ENCODE data around the gene PRKCH. TPM values are rescaled to one million over a fixed set of nuclear protein-coding genes. Genes with fewer than 3 reads are reported as not detected.

Gene PRKCH
- total and polyA plus RNA-seq, 2 experiments from 2014 or later = 2.4 to 3.5 TPM

DNA sequence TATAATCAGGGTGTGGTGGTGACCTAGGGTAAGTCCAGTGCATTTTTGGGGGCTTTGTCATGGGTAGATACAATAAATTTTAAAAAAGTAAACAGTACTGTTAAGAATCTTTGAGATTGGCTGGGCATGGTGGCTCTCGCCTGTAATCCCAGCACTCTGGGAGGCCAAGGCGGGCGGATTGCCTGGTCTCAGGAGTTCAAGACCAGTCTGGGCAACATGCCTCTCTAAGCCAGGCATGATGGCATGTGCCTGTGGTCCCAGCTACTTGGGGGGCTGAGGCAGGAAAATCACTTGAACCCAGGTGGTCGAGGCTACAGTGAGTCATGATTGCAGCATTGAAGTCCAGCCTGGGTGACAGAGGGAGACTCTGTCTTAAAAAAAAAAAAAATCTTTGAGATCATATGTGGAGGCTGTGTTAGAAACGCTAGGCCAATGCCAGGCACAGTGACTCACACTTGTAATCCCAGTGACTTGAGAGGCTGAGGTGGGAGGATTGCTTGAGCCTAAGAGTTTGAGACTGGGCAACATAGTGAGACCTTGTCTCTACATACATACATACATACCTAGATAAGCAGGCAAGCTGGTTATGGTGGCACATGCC is 67.7 kb downstream of the PRKCH start:
- DNase-seq = peak; percentile 25
- Histone ChIP-seq H3K4me1 (ENCODE audit: insufficient read depth) (peaks cover 7% of the 10 kb centered on the region), H2AFZ (no peak overlapping the region), H3K27ac (no peak overlapping the region), H3K9ac (no peak overlapping the region), H3F3A (ENCODE audit: insufficient read depth) (no peaks in the 10 kb centered on the region), H3K36me3 (ENCODE audit: low read depth) (no peaks in the 10 kb centered on the region), H3K4me3 (no peak overlapping the region), H3K9me2 (ENCODE audit: insufficient read depth) (no peaks in the 10 kb centered on the region), H3K79me2 (ENCODE audit: insufficient read depth) (no peaks in the 10 kb centered on the region), H3K4me2 (ENCODE audit: unreplicated experiment) (no peak overlapping the region), H3K27me3 (replicated peaks; ENCODE audit: insufficient read depth) (peaks cover 5% of the 10 kb centered on the region; the same call in 1 of the 2 replicates), H3K9me3 (ENCODE audit: low read depth) (no peaks in the 10 kb centered on the region), H4K20me1 (ENCODE audit: insufficient read depth) (no peaks in the 10 kb centered on the region)
- in situ Hi-C loops (cut with MboI) = no loop called here
- TF ChIP-seq EZH2phosphoT487 (IDR thresholded peaks at IDR 0.05; ENCODE audit: insufficient read depth, low read depth) (no peak), EZH2 (IDR thresholded peaks at IDR 0.05; ENCODE audit: insufficient read depth, poor library complexity, severe bottlenecking) (no peak)
- 70 to 74% methylated on average over 5 of the region's 5 CpGs for WGBS, 2 experiments (ENCODE audit: low coverage in 1 of 2, low lambda C conversion rate in 2 of 2, missing lambda C conversion rate in 2 of 2)

DNA sequence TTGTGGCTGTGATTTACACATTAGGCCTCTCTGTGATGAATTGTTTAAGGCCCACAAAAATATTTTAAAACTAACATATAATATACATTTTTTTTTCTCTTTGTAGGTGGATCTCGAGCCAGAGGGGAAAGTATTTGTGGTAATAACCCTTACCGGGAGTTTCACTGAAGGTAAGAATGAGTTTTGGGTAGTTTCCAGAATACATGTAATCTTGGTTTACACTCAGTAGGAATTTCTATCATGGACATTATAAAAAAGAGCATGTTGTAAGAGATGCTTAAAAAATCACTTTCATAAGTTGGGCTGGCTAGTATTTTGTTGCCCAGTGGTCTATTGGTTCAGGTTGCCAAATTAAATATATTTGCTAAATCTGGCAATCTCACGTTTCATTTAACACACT is 69.7 kb downstream of the PRKCH start:
- 69 to 79% methylated on average over 3 of the region's 3 CpGs for WGBS, 2 experiments (ENCODE audit: low coverage in 1 of 2, low lambda C conversion rate in 2 of 2, missing lambda C conversion rate in 2 of 2)
- H3K9ac ChIP-seq = no peak overlapping the region
- no peak for DNase-seq
- no peaks in the 10 kb centered on the region for H3F3A ChIP-seq (ENCODE audit: insufficient read depth)
- H3K79me2 ChIP-seq (ENCODE audit: insufficient read depth) = no peaks in the 10 kb centered on the region
- in situ Hi-C loops (cut with MboI) = no loop called here
- H3K36me3 ChIP-seq (ENCODE audit: low read depth) = no peaks in the 10 kb centered on the region
- TF ChIP-seq EZH2 (IDR thresholded peaks at IDR 0.05; ENCODE audit: insufficient read depth, poor library complexity, severe bottlenecking) (no peak), EZH2phosphoT487 (IDR thresholded peaks at IDR 0.05; ENCODE audit: insufficient read depth, low read depth) (no peak)
- no peak overlapping the region for H3K27ac ChIP-seq
- H3K27me3 ChIP-seq (replicated peaks; ENCODE audit: insufficient read depth) = peaks cover 12% of the 10 kb centered on the region; the same call in 1 of the 2 replicates
- H3K4me3 ChIP-seq = no peak overlapping the region
- no peak overlapping the region for H3K4me2 ChIP-seq (ENCODE audit: unreplicated experiment)
- H3K9me2 ChIP-seq (ENCODE audit: insufficient read depth) = no peaks in the 10 kb centered on the region
- H2AFZ ChIP-seq = no peak overlapping the region
- peaks cover 7% of the 10 kb centered on the region for H3K4me1 ChIP-seq (ENCODE audit: insufficient read depth)
- H3K9me3 ChIP-seq (ENCODE audit: low read depth) = no peaks in the 10 kb centered on the region
- no peaks in the 10 kb centered on the region for H4K20me1 ChIP-seq (ENCODE audit: insufficient read depth)

DNA sequence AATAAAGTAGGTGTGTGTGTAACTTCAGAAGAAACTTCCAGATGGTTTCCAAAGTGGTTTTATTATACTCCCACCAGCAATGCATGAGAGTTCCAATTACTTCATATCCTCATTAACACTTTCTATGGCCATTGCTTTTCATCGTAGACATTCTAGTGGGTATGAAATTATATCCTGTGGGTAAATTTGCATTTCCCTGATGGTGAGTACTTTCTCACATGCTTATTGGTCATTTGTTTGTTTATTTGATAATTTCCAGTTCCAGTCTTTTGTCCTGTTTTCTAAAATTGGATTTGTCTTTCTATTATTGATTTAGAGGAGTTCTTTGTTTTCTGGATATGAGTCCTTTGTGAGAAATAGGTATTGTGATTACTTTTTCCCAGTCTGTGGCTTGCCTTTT is 70.9 kb downstream of the PRKCH start:
- no peaks in the 10 kb centered on the region for H3F3A ChIP-seq (ENCODE audit: insufficient read depth)
- H3K79me2 ChIP-seq (ENCODE audit: insufficient read depth) = no peaks in the 10 kb centered on the region
- no peak overlapping the region for H2AFZ ChIP-seq
- in situ Hi-C loops (cut with MboI) = no loop called here
- peaks cover 12% of the 10 kb centered on the region; the same call in 1 of the 2 replicates for H3K27me3 ChIP-seq (replicated peaks; ENCODE audit: insufficient read depth)
- H3K9me2 ChIP-seq (ENCODE audit: insufficient read depth) = no peaks in the 10 kb centered on the region
- H3K4me2 ChIP-seq (ENCODE audit: unreplicated experiment) = no peak overlapping the region
- no peak for DNase-seq
- H3K36me3 ChIP-seq (ENCODE audit: low read depth) = no peaks in the 10 kb centered on the region
- H3K9ac ChIP-seq = no peak overlapping the region
- H3K4me3 ChIP-seq = no peak overlapping the region
- WGBS, 2 experiments (ENCODE audit: low coverage in 1 of 2, low lambda C conversion rate in 2 of 2, missing lambda C conversion rate in 2 of 2) = 87 to 97% methylated on average over 1 of the region's 1 CpG
- H4K20me1 ChIP-seq (ENCODE audit: insufficient read depth) = no peaks in the 10 kb centered on the region
- H3K27ac ChIP-seq = no peak overlapping the region
- TF ChIP-seq EZH2phosphoT487 (IDR thresholded peaks at IDR 0.05; ENCODE audit: insufficient read depth, low read depth) (no peak), EZH2 (IDR thresholded peaks at IDR 0.05; ENCODE audit: insufficient read depth, poor library complexity, severe bottlenecking) (no peak)
- peaks cover 7% of the 10 kb centered on the region for H3K4me1 ChIP-seq (ENCODE audit: insufficient read depth)
- H3K9me3 ChIP-seq (ENCODE audit: low read depth) = no peaks in the 10 kb centered on the region

DNA sequence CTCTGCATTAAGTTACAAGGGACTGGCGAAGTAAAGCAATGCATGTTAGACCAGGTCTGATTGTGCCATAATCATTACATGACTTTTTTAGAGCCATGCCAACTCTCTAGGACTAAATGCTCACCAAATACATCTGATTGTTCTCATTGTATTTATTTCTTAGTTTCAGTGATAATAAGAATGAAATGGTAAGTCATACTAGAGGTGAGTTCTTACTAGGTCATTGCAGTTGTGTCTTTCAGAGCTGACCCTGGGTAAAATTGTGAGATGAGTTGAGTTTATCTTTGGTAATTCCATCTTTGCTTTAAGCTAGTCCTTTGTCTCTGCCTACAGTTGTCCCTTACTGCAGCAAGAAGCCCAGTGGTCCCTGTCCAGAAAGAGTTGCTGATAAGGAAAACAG is 73.2 kb downstream of the PRKCH start:
- H3K79me2 ChIP-seq (ENCODE audit: insufficient read depth) = no peaks in the 10 kb centered on the region
- H3K9me3 ChIP-seq (ENCODE audit: low read depth) = no peaks in the 10 kb centered on the region
- no peak overlapping the region for H3K9ac ChIP-seq
- no peaks in the 10 kb centered on the region for H4K20me1 ChIP-seq (ENCODE audit: insufficient read depth)
- 49 to 59% methylated on average over 1 of the region's 1 CpG for WGBS, 2 experiments (ENCODE audit: low coverage in 1 of 2, low lambda C conversion rate in 2 of 2, missing lambda C conversion rate in 2 of 2)
- peaks cover 28% of the 10 kb centered on the region; the same call in 1 of the 2 replicates for H3K27me3 ChIP-seq (replicated peaks; ENCODE audit: insufficient read depth)
- no peaks in the 10 kb centered on the region for H3K4me1 ChIP-seq (ENCODE audit: insufficient read depth)
- H2AFZ ChIP-seq = no peak overlapping the region
- no peaks in the 10 kb centered on the region for H3K36me3 ChIP-seq (ENCODE audit: low read depth)
- no peaks in the 10 kb centered on the region for H3F3A ChIP-seq (ENCODE audit: insufficient read depth)
- TF ChIP-seq EZH2phosphoT487 (IDR thresholded peaks at IDR 0.05; ENCODE audit: insufficient read depth, low read depth) = no peak
- no peak for TF ChIP-seq EZH2 (IDR thresholded peaks at IDR 0.05; ENCODE audit: insufficient read depth, poor library complexity, severe bottlenecking)
- no peak overlapping the region for H3K27ac ChIP-seq
- H3K4me3 ChIP-seq = no peak overlapping the region
- no peaks in the 10 kb centered on the region for H3K9me2 ChIP-seq (ENCODE audit: insufficient read depth)
- H3K4me2 ChIP-seq (ENCODE audit: unreplicated experiment) = no peak overlapping the region
- in situ Hi-C loops (cut with MboI) = no loop called here
- no peak for DNase-seq

All from GM23248 (cell line).